HepG2 (cell line): ENCODE measurements around the gene TRIAP1. TPM values are rescaled to one million over a fixed set of nuclear protein-coding genes. Genes with fewer than 3 reads are reported as not detected.

Experiments
- ATAC-seq: fragments of 200-7000 bp; cut with Tn5 transposase; 3 replicates; pipeline ENCODE4 v1.9.1; 2020; ENCODE audit warnings: mild to moderate bottlenecking, moderate library complexity
- BruUV-seq: library from RNA; stranded (reverse); fragments of 400-500 nt; replicated peaks from 2 replicates; lab custom pipeline; 2021; lab: Mats Ljungman, UMichigan
- CTCF ChIA-PET: fragments of 300-600 bp; formaldehyde crosslinking; extraction: SDS; loops from one replicate; lab custom pipeline; 2021; ENCODE audit warnings: low total read pairs, inconsistent platforms, low intra/inter-chr PET ratio; lab: Yijun Ruan, JAX
- POLR2A ChIA-PET: fragments of 350-600 bp; sonication (Branson Sonifier 250); formaldehyde crosslinking; loops from one replicate; lab custom pipeline; 2020; ENCODE audit warnings: antibody characterized with exemption, inconsistent platforms; lab: Yijun Ruan, JAX
- DNase-seq: peaks from one replicate; pipeline ENCODE4 v3.0.0-alpha.2; 2015; ENCODE audit warnings: low spot score
- FAIRE-seq: peaks from 3 replicates; lab custom pipeline; 2011; peaks lifted over from hg19 to GRCh38; lab: Jason Lieb, UNC
- H2AFZ ChIP-seq: one replicate; pipeline ENCODE4 v1.6.1; 2011; ENCODE audit warnings: low read length, inconsistent platforms
- H3K27ac ChIP-seq: fragments of 300-600 bp; 3 replicates; pipeline ENCODE4 v1.8.0; 2011; ENCODE audit warnings: mixed run types, mild to moderate bottlenecking, mixed read lengths, low read length, inconsistent platforms; ENCODE audit not compliant: insufficient read depth; ENCODE audit errors: extremely low read length
- H3K27me3 ChIP-seq, 2 experiments: fragments of 200-600 bp in 1 of 2; 2 replicates in 1 of 2; 3 replicates in 1 of 2; pipeline versions ENCODE4 v1.6.0 to v1.8.0; 2011; ENCODE audit warnings: low read length in 2 of 2, mild to moderate bottlenecking in 2 of 2, moderate library complexity in 2 of 2, inconsistent platforms in 1 of 2; ENCODE audit not compliant: insufficient read depth in 2 of 2, control insufficient read depth in 1 of 2
- H3K36me3 ChIP-seq, 2 experiments: fragments of 200-600 bp in 1 of 2; replicated peaks in 1 of 2; 2 replicates in 1 of 2; 3 replicates in 1 of 2; pipeline versions ENCODE4 v1.5.1 to v1.8.0; 2011; ENCODE audit warnings: low read length in 2 of 2, inconsistent platforms in 1 of 2; ENCODE audit not compliant: insufficient read depth in 2 of 2, control insufficient read depth in 1 of 2
- H3K4me1 ChIP-seq: 2 replicates; pipeline ENCODE4 v1.5.1; 2012; ENCODE audit warnings: low read length, inconsistent platforms; ENCODE audit not compliant: insufficient read depth
- H3K4me2 ChIP-seq: 2 replicates; pipeline ENCODE4 v1.6.0; 2011; ENCODE audit warnings: low read depth, low read length, inconsistent platforms
- H3K4me3 ChIP-seq, 3 experiments: fragments of 200-600 bp in 1 of 3; sonication (generic), shearing (Covaris generic) in 1 of 3; replicated peaks in 1 of 3; 2 replicates each; pipeline ENCODE4 v1.5.1; 2011 to 2016; ENCODE audit warnings: low read length in 3 of 3, inconsistent platforms in 2 of 3, low read depth in 2 of 3, mild to moderate bottlenecking in 2 of 3, control low read depth in 1 of 3, mixed read lengths in 1 of 3; ENCODE audit not compliant: insufficient read depth in 1 of 3
- H3K79me2 ChIP-seq: one replicate; pipeline ENCODE4 v1.6.1; 2011; ENCODE audit warnings: low read length, inconsistent platforms; ENCODE audit not compliant: insufficient read depth
- H3K9ac ChIP-seq: 2 replicates; pipeline ENCODE4 v1.6.0; 2011; ENCODE audit warnings: mild to moderate bottlenecking, low read depth, low read length, inconsistent platforms; ENCODE audit not compliant: insufficient read depth
- H3K9me3 ChIP-seq: 2 replicates; pipeline ENCODE4 v1.5.1; 2012; ENCODE audit warnings: mild to moderate bottlenecking, low read length
- H4K20me1 ChIP-seq: 2 replicates; pipeline ENCODE4 v1.6.0; 2011; ENCODE audit warnings: inconsistent platforms, mild to moderate bottlenecking, low read length, moderate library complexity; ENCODE audit not compliant: insufficient read depth
- SSRP1 ChIP-seq: IDR thresholded peaks from 2 replicates; pipeline ENCODE4 v1.6.1; 2016; ENCODE audit warnings: control low read depth
- whole genome bisulfite sequencing: methylation state at CpG from one replicate; pipeline ENCODE4 v1.1.6; 2017; ENCODE audit warnings: low lambda C conversion rate; 5-methylcytosine and 5-hydroxymethylcytosine counted together
- in situ Hi-C: cut with HindIII; loops from 2 replicates; pipeline ENCODE4 v1.10.0; 2017; ENCODE audit warnings: low pct_unique_long_range_greater_than_20kb; ENCODE audit not compliant: extremely low pct_ligation_motif_present
- intact Hi-C: fragments of 100-400 bp; cut with micrococcal nuclease; formaldehyde crosslinking; loops from one replicate; pipeline ENCODE4 v1.10.0; 2022; ENCODE audit not compliant: unreplicated experiment
- polyA plus RNA-seq, 8 experiments: library from polyadenylated mRNA; depleted of rRNA in 3 of 8; stranded (reverse) in 7 of 8; unstranded in 1 of 8; fragments of >200 nt; fragmentation: Illumina TruSeq in 4 of 8; extraction: Trizol in 4 of 8; gene quantifications; 2 replicates each; pipeline versions ENCODE4 v1.2.1 to v1.2.3, GENCODE V29; 2011 to 2016; ENCODE audit warnings: low read depth in 4 of 8, missing spikeins in 1 of 8, mixed read lengths in 1 of 8; ENCODE audit not compliant: insufficient read depth in 1 of 8
- total RNA-seq, 5 experiments: library from RNA; depleted of rRNA; stranded (reverse); fragments of >200 nt; fragmentation: Illumina TruSeq; extraction: Trizol; gene quantifications; 2 replicates each; pipeline ENCODE4 v1.2.3, GENCODE V29; 2016; ENCODE audit warnings: low read depth in 1 of 5

The TRIAP1 gene
- total and polyA plus RNA-seq, 2 of the 13 experiments (the other 11 are each of a cell fraction or from before 2014, with no cell fraction given) = 55.0 to 117 TPM

GRCh38 chr12:120394483-120395367, 51.5 kb downstream of the TRIAP1 start:
- WGBS = 56% methylated on average over 15 of the region's 18 CpGs
- Histone ChIP-seq H4K20me1 (no peaks in the 10 kb centered on the region), H3K9me3 (no peaks in the 10 kb centered on the region), H2AFZ (no peak overlapping the region), H3K27me3 (peaks cover 2 to 15% of the 10 kb centered on the region in 2 experiments; a peak in 4 of 5 replicates), H3K79me2 (no peaks in the 10 kb centered on the region), H3K36me3 (no peaks in the 10 kb centered on the region), H3K27ac (no peak overlapping the region), H3K4me2 (no peak overlapping the region), H3K4me1 (no peaks in the 10 kb centered on the region), H3K4me3 (no peak overlapping the region), H3K9ac (no peak overlapping the region)
- ATAC-seq (no peak; the same call in 2 of the 3 replicates), FAIRE-seq (no peak), DNase-seq (no peak)
- in situ Hi-C loops (no loop called here), intact Hi-C loops (no loop called here)
- ChIA-PET POLR2A (no interaction called here), CTCF (no interaction called here)
- no TSS peak for BruUV-seq
- no peak for TF ChIP-seq SSRP1

Other genes starting within 250 kb of the TRIAP1 start
- 2,915 and 3,025 TPM in 2 replicates for gene RPLP0, start 245.3 kb downstream of the TRIAP1 start, total RNA-seq (2016; rRNA removed; fragmentation: Illumina TruSeq; extraction: Trizol)
- 5,570 and 6,229 TPM in 2 replicates for gene RPLP0, start 245.3 kb downstream of the TRIAP1 start, polyA plus RNA-seq (2011; rRNA removed)
- 13.6 and 14.2 TPM in 2 replicates for gene PXN, start 180.7 kb downstream of the TRIAP1 start, total RNA-seq (2016; rRNA removed; fragmentation: Illumina TruSeq; extraction: Trizol)
- gene PXN, start 180.7 kb downstream of the TRIAP1 start, polyA plus RNA-seq (2011; rRNA removed) = 13.9 and 14.2 TPM in 2 replicates
- gene RNU4-2, start 154.5 kb downstream of the TRIAP1 start, total RNA-seq (2016; rRNA removed; fragmentation: Illumina TruSeq; extraction: Trizol) = 1,104 and 11,327 TPM in 2 replicates
- gene RNU4-2, start 154.5 kb downstream of the TRIAP1 start, polyA plus RNA-seq (2011; rRNA removed) = under 0.01 TPM in 2 replicates
- gene RNU4-1, start 153.1 kb downstream of the TRIAP1 start, total RNA-seq (2016; rRNA removed; fragmentation: Illumina TruSeq; extraction: Trizol) = 623 and 7,407 TPM in 2 replicates
- gene RNU4-1, start 153.1 kb downstream of the TRIAP1 start, polyA plus RNA-seq (2011; rRNA removed) = not detected in 2 replicates
- gene SIRT4, start 144.1 kb downstream of the TRIAP1 start, total RNA-seq (2016; rRNA removed; fragmentation: Illumina TruSeq; extraction: Trizol) = 3.4 and 7.0 TPM in 2 replicates
- gene SIRT4, start 144.1 kb downstream of the TRIAP1 start, polyA plus RNA-seq (2011; rRNA removed) = 4.8 and 5.8 TPM in 2 replicates
- 0.87 and 1.4 TPM in 2 replicates for gene PLA2G1B, start 118.6 kb downstream of the TRIAP1 start, total RNA-seq (2016; rRNA removed; fragmentation: Illumina TruSeq; extraction: Trizol)
- 0.33 and 0.59 TPM in 2 replicates for gene PLA2G1B, start 118.6 kb downstream of the TRIAP1 start, polyA plus RNA-seq (2011; rRNA removed)
- 0.46 and 0.80 TPM in 2 replicates for gene MSI1, start 77.2 kb downstream of the TRIAP1 start, total RNA-seq (2016; rRNA removed; fragmentation: Illumina TruSeq; extraction: Trizol)
- gene MSI1, start 77.2 kb downstream of the TRIAP1 start, polyA plus RNA-seq (2011; rRNA removed) = 0.08 and 0.09 TPM in 2 replicates
- 204 and 542 TPM in 2 replicates for gene COX6A1, start 8.3 kb downstream of the TRIAP1 start, total RNA-seq (2016; rRNA removed; fragmentation: Illumina TruSeq; extraction: Trizol)
- 655 and 673 TPM in 2 replicates for gene COX6A1, start 8.3 kb downstream of the TRIAP1 start, polyA plus RNA-seq (2011; rRNA removed)
- 29.7 and 38.5 TPM in 2 replicates for gene GATC, start 60 bp upstream of the TRIAP1 start, total RNA-seq (2016; rRNA removed; fragmentation: Illumina TruSeq; extraction: Trizol)
- 16.2 and 17.7 TPM in 2 replicates for gene GATC, start 60 bp upstream of the TRIAP1 start, polyA plus RNA-seq (2011; rRNA removed)
- gene SRSF9, start 23.4 kb upstream of the TRIAP1 start, total RNA-seq (2016; rRNA removed; fragmentation: Illumina TruSeq; extraction: Trizol) = 144 and 153 TPM in 2 replicates
- 96.2 and 125 TPM in 2 replicates for gene SRSF9, start 23.4 kb upstream of the TRIAP1 start, polyA plus RNA-seq (2011; rRNA removed)
- 271 and 403 TPM in 2 replicates for gene DYNLL1, start 49.7 kb upstream of the TRIAP1 start, total RNA-seq (2016; rRNA removed; fragmentation: Illumina TruSeq; extraction: Trizol)
- gene DYNLL1, start 49.7 kb upstream of the TRIAP1 start, polyA plus RNA-seq (2011; rRNA removed) = 294 and 318 TPM in 2 replicates
- gene COQ5, start 82.8 kb upstream of the TRIAP1 start, total RNA-seq (2016; rRNA removed; fragmentation: Illumina TruSeq; extraction: Trizol) = 41.5 and 59.8 TPM in 2 replicates
- gene COQ5, start 82.8 kb upstream of the TRIAP1 start, polyA plus RNA-seq (2011; rRNA removed) = 27.6 and 36.4 TPM in 2 replicates
- 62.5 and 86.7 TPM in 2 replicates for gene RNF10, start 88.0 kb upstream of the TRIAP1 start, total RNA-seq (2016; rRNA removed; fragmentation: Illumina TruSeq; extraction: Trizol)
- 74.5 and 88.0 TPM in 2 replicates for gene RNF10, start 88.0 kb upstream of the TRIAP1 start, polyA plus RNA-seq (2011; rRNA removed)
- 54.3 and 61.3 TPM in 2 replicates for gene POP5, start 135.0 kb upstream of the TRIAP1 start, total RNA-seq (2016; rRNA removed; fragmentation: Illumina TruSeq; extraction: Trizol)
- gene POP5, start 135.0 kb upstream of the TRIAP1 start, polyA plus RNA-seq (2011; rRNA removed) = 43.4 and 45.6 TPM in 2 replicates
- gene CABP1, start 194.2 kb upstream of the TRIAP1 start, total RNA-seq (2016; rRNA removed; fragmentation: Illumina TruSeq; extraction: Trizol) = not detected in 2 replicates
- not detected in 2 replicates for gene CABP1, start 194.2 kb upstream of the TRIAP1 start, polyA plus RNA-seq (2011; rRNA removed)
- gene MLEC, start 240.8 kb upstream of the TRIAP1 start, total RNA-seq (2016; rRNA removed; fragmentation: Illumina TruSeq; extraction: Trizol) = 95.5 and 156 TPM in 2 replicates
- 35.3 and 49.8 TPM in 2 replicates for gene MLEC, start 240.8 kb upstream of the TRIAP1 start, polyA plus RNA-seq (2011; rRNA removed)